K562 (cell line): Measurements from ENCODE around the gene MAP3K13. TPM values are rescaled to one million over a fixed set of nuclear protein-coding genes. Genes with fewer than 3 reads are reported as not detected.

Experiments used
- ATAC-seq: fragments of 200-7000 bp; cut with Tn5 transposase; 3 replicates; pipeline ENCODE4 v1.9.1; 2020; ENCODE audit warnings: moderate library complexity
- BruUV-seq: library from RNA; stranded (reverse); fragments of 400-500 nt; replicated peaks from 2 replicates; lab custom pipeline; 2021; lab: Mats Ljungman, UMichigan
- CTCF ChIA-PET: fragments of 300-600 bp; formaldehyde crosslinking; extraction: SDS; loops from one replicate; lab custom pipeline; 2021; ENCODE audit warnings: low intra/inter-chr PET ratio; lab: Yijun Ruan, JAX
- POLR2A ChIA-PET: fragments of 300-600, 350-650 bp; sonication (Branson Sonifier 250); formaldehyde crosslinking; extraction: SDS; loops from one replicate; lab custom pipeline; 2021; ENCODE audit warnings: antibody characterized with exemption, inconsistent platforms; lab: Yijun Ruan, JAX
- DNase-seq, 4 experiments: peaks; one replicate each; pipeline versions ENCODE4 v3.0.0 to v3.0.0-alpha.2; 2011 to 2018; ENCODE audit warnings: low spot score in 3 of 4, mixed read lengths in 3 of 4; ENCODE audit errors: extremely low read depth in 1 of 4
- FAIRE-seq: peaks from 2 replicates; lab custom pipeline; 2011; peaks lifted over from hg19 to GRCh38; lab: Jason Lieb, UNC
- H2AFZ ChIP-seq: 2 replicates; pipeline ENCODE4 v1.6.0; 2011; ENCODE audit warnings: low read depth, low read length, control low read depth, inconsistent platforms
- H3K27ac ChIP-seq: fragments of 200-600 bp; 3 replicates; pipeline ENCODE4 v1.8.0; 2011; ENCODE audit warnings: low read depth, mild to moderate bottlenecking, control low read depth, inconsistent platforms, low read length, moderate library complexity, mixed read lengths; ENCODE audit errors: extremely low read depth
- H3K27me3 ChIP-seq, 2 experiments: fragments of 300-600 bp in 1 of 2; 2 replicates in 1 of 2; 3 replicates in 1 of 2; pipeline versions ENCODE4 v1.6.0 to v1.8.0; 2011; ENCODE audit warnings: inconsistent platforms in 2 of 2, low read length in 2 of 2, mild to moderate bottlenecking in 1 of 2, mixed read lengths in 1 of 2, moderate library complexity in 1 of 2; ENCODE audit not compliant: control insufficient read depth in 2 of 2, insufficient read depth in 2 of 2
- H3K36me3 ChIP-seq: fragments of 300-600 bp; 3 replicates; pipeline ENCODE4 v1.8.0; 2011; ENCODE audit warnings: mild to moderate bottlenecking, low read length, inconsistent platforms; ENCODE audit not compliant: control insufficient read depth, insufficient read depth
- H3K4me1 ChIP-seq, 2 experiments: fragments of 200-600 bp in 1 of 2; replicated peaks in 1 of 2; 2 replicates in 1 of 2; 3 replicates in 1 of 2; pipeline versions ENCODE4 v1.5.1 to v1.8.0; 2011; ENCODE audit warnings: inconsistent platforms in 2 of 2, low read length in 2 of 2, mild to moderate bottlenecking in 1 of 2, mixed read lengths in 1 of 2, moderate library complexity in 1 of 2; ENCODE audit not compliant: control insufficient read depth in 2 of 2, insufficient read depth in 2 of 2
- H3K4me2 ChIP-seq: 2 replicates; pipeline ENCODE4 v1.6.1; 2011; ENCODE audit warnings: low read length, control low read depth, inconsistent platforms, mixed read lengths; ENCODE audit not compliant: insufficient read depth
- H3K4me3 ChIP-seq: fragments of 200-600 bp; sonication (generic), shearing (Covaris generic); 2 replicates; pipeline ENCODE4 v1.5.1; 2016; ENCODE audit warnings: control low read depth, inconsistent platforms
- H3K79me2 ChIP-seq: fragments of 200-600 bp; 3 replicates; pipeline ENCODE4 v1.8.0; 2011; ENCODE audit warnings: low read length, inconsistent platforms; ENCODE audit not compliant: control insufficient read depth, insufficient read depth
- H3K9ac ChIP-seq, 2 experiments: 2 replicates each; pipeline versions ENCODE4 v1.6.0 to v1.6.1; 2011; ENCODE audit warnings: low read depth in 2 of 2, low read length in 2 of 2, control low read depth in 1 of 2, inconsistent platforms in 1 of 2, mild to moderate bottlenecking in 1 of 2, mixed read lengths in 1 of 2; ENCODE audit not compliant: insufficient read depth in 1 of 2
- H3K9me1 ChIP-seq: one replicate; pipeline ENCODE4 v1.6.0; 2011; ENCODE audit warnings: inconsistent platforms, mild to moderate bottlenecking, low read length, moderate library complexity; ENCODE audit not compliant: control insufficient read depth, insufficient read depth
- H3K9me3 ChIP-seq: replicated peaks from 2 replicates; pipeline ENCODE4 v1.5.1; 2011; ENCODE audit warnings: low read depth, low read length, inconsistent platforms; ENCODE audit not compliant: control insufficient read depth, insufficient read depth
- H4K20me1 ChIP-seq: replicated peaks from 2 replicates; pipeline ENCODE4 v1.6.1; 2011; ENCODE audit warnings: low read length, inconsistent platforms, mixed read lengths; ENCODE audit not compliant: control insufficient read depth, insufficient read depth
- ARNT ChIP-seq, 2 experiments: fragments of 450-650 bp; IDR thresholded peaks; 2 replicates each; pipeline ENCODE4 v1.6.1; 2016; ENCODE audit warnings: mild to moderate bottlenecking in 1 of 2
- CXXC5 ChIP-seq: fragments of 250-450 bp; sonication (Bioruptor Pico); IDR thresholded peaks from 2 replicates; pipeline ENCODE4 v1.8.0; 2022; ENCODE audit warnings: inconsistent platforms, mild to moderate bottlenecking, moderate library complexity
- FOXK1 ChIP-seq: sonication (generic); formaldehyde crosslinking; IDR thresholded peaks from 2 replicates; pipeline ENCODE4 v1.8.0; 2022; ENCODE audit warnings: missing genetic modification reagents, mild to moderate bottlenecking, borderline replicate concordance
- KLF10 ChIP-seq: fragments of 250-450 bp; sonication (Bioruptor Pico); IDR thresholded peaks from 2 replicates; pipeline ENCODE4 v1.6.1; 2021; ENCODE audit warnings: matching md5 sums
- MAFG ChIP-seq: fragments of 450-650 bp; conservative IDR thresholded peaks from 2 replicates; pipeline ENCODE4 v1.6.1; 2016; ENCODE audit warnings: missing genetic modification characterization, missing compliant biosample characterization
- MBD2 ChIP-seq: sonication (generic); IDR thresholded peaks from 2 replicates; pipeline ENCODE4 v1.6.1; 2016; ENCODE audit warnings: low read depth, borderline replicate concordance
- MCM3 ChIP-seq: fragments of 450-650 bp; IDR thresholded peaks from 2 replicates; pipeline ENCODE4 v1.6.1; 2016
- NFATC3 ChIP-seq: fragments of 450-650 bp; IDR thresholded peaks from 2 replicates; pipeline ENCODE4 v1.6.1; 2017; ENCODE audit warnings: mild to moderate bottlenecking
- YBX1 ChIP-seq: fragments of 450-650 bp; IDR thresholded peaks from 2 replicates; pipeline ENCODE4 v1.7.1; 2016; ENCODE audit warnings: mild to moderate bottlenecking
- ZNF133 ChIP-seq: fragments of 250-450 bp; sonication (Bioruptor Pico); IDR thresholded peaks from 2 replicates; pipeline ENCODE4 v1.4.0; 2020; ENCODE audit warnings: mild to moderate bottlenecking
- WGBS: fragments of 100-300 bp; shearing (Covaris generic); methylation state at CpG from one replicate; pipeline ENCODE4 v1.1.6; 2016; ENCODE audit warnings: low coverage, mixed read lengths; ENCODE audit not compliant: insufficient coverage; ENCODE audit errors: missing lambda C conversion rate; 5-methylcytosine and 5-hydroxymethylcytosine counted together
- in situ Hi-C: fragments of 300-500 bp; cut with MboI; formaldehyde crosslinking; loops from 4 replicates; pipeline ENCODE4 v1.15.0; 2018; ENCODE audit warnings: inconsistent platforms, mixed read lengths
- intact Hi-C: fragments of 100-400 bp; cut with micrococcal nuclease; formaldehyde crosslinking; loops from 2 replicates; pipeline ENCODE4 v1.14.2; 2022
- polyA plus RNA-seq, 8 experiments: library from polyadenylated mRNA; depleted of rRNA in 4 of 8; stranded (reverse) in 5 of 8; unstranded in 3 of 8; fragments of >200 nt; fragmentation: Nextera tagmentation in 2 of 8; fragmentation: Illumina TruSeq in 1 of 8; extraction: Ambion mirVana in 2 of 8; extraction: Trizol in 1 of 8; gene quantifications; 2 replicates each; pipeline versions ENCODE4 v1.2.1 to v1.2.3, GENCODE V29; 2011 to 2014; ENCODE audit warnings: inconsistent platforms in 1 of 8, missing spikeins in 1 of 8
- total RNA-seq, 7 experiments: library from RNA; depleted of rRNA in 6 of 7; stranded (reverse); fragments of >200 nt in 6 of 7; fragmentation: Illumina TruSeq in 2 of 7; extraction: Trizol in 2 of 7; gene quantifications; 2 replicates each; pipeline versions ENCODE4 v1.2.1 to v1.2.3, GENCODE V29; 2011 to 2021; ENCODE audit warnings: low replicate concordance in 1 of 7
- TF ChIP-seq, protein P1 (sequence below): sonication (generic); formaldehyde crosslinking; IDR thresholded peaks from 2 replicates; pipeline ENCODE4 v1.8.1; 2023; ENCODE audit warnings: mild to moderate bottlenecking, missing genetic modification reagents, moderate library complexity
- TF ChIP-seq, protein P2 (sequence below): fragments of 250-450 bp; sonication (Bioruptor Pico); IDR thresholded peaks from 2 replicates; pipeline ENCODE4 v1.4.0; 2020
- TF ChIP-seq, protein P3 (sequence below): sonication (generic); formaldehyde crosslinking; IDR thresholded peaks from 2 replicates; pipeline ENCODE4 v1.8.0; 2022; ENCODE audit warnings: mild to moderate bottlenecking, missing genetic modification reagents

MAP3K13 gene
- total and polyA plus RNA-seq, 9 of the 15 experiments (the other 6 are each of a cell fraction or from before 2014, with no cell fraction given) = 0.04 to 0.32 (median 0.15) TPM; not detected in 2

DNA sequence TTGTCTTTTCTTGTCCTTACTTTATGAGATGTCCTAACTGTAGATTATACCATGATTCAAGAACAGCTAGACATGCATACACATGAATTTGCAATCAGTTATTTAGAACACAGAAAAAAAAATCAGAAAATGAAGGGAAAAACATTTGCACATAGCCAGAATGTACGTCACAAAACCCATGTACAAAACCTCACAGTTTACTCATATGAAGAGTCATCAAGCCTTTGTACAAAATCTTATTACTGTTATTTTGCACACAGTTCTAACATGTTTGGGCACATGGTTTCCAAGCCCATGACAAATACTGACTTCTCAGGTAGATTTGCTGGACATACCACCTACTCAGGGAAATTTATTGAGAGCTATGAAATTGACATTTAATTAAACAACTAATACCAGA, 48.2 kb downstream of the MAP3K13 start:
- Histone ChIP-seq H3K4me2 (no peak overlapping the region), H3K4me1 (no peaks in the 10 kb centered on the region), H3K36me3 (no peaks in the 10 kb centered on the region), H3K79me2 (no peaks in the 10 kb centered on the region), H3K27ac (no peak overlapping the region), H3K27me3 (peaks cover 3 to 8% of the 10 kb centered on the region in 2 experiments), H3K9ac (no peak overlapping the region), H4K20me1 (no peaks in the 10 kb centered on the region), H3K9me3 (no peaks in the 10 kb centered on the region), H2AFZ (no peak overlapping the region), H3K9me1 (no peaks in the 10 kb centered on the region), H3K4me3 (no peak overlapping the region)
- FAIRE-seq (no peak), DNase-seq (no peak), ATAC-seq (no peak)
- in situ Hi-C loops (no loop called here), intact Hi-C loops (no loop called here)
- ChIA-PET POLR2A (no interaction called here), CTCF (no interaction called here)
- no TSS peak for BruUV-seq
- 13% methylated on average over 1 of the region's 1 CpG for WGBS
- no peak for TF ChIP-seq CXXC5 (CRISPR knock-in tag)
- no peak for TF ChIP-seq MCM3
- TF ChIP-seq FOXK1 = no peak
- TF ChIP-seq, protein P1, sequence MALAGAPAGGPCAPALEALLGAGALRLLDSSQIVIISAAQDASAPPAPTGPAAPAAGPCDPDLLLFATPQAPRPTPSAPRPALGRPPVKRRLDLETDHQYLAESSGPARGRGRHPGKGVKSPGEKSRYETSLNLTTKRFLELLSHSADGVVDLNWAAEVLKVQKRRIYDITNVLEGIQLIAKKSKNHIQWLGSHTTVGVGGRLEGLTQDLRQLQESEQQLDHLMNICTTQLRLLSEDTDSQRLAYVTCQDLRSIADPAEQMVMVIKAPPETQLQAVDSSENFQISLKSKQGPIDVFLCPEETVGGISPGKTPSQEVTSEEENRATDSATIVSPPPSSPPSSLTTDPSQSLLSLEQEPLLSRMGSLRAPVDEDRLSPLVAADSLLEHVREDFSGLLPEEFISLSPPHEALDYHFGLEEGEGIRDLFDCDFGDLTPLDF (CRISPR knock-in tag) = no peak
- TF ChIP-seq YBX1 = no peak
- no peak for TF ChIP-seq ARNT (IDR thresholded peaks at IDR 0.05)
- no peak for TF ChIP-seq NFATC3
- TF ChIP-seq, protein P2, sequence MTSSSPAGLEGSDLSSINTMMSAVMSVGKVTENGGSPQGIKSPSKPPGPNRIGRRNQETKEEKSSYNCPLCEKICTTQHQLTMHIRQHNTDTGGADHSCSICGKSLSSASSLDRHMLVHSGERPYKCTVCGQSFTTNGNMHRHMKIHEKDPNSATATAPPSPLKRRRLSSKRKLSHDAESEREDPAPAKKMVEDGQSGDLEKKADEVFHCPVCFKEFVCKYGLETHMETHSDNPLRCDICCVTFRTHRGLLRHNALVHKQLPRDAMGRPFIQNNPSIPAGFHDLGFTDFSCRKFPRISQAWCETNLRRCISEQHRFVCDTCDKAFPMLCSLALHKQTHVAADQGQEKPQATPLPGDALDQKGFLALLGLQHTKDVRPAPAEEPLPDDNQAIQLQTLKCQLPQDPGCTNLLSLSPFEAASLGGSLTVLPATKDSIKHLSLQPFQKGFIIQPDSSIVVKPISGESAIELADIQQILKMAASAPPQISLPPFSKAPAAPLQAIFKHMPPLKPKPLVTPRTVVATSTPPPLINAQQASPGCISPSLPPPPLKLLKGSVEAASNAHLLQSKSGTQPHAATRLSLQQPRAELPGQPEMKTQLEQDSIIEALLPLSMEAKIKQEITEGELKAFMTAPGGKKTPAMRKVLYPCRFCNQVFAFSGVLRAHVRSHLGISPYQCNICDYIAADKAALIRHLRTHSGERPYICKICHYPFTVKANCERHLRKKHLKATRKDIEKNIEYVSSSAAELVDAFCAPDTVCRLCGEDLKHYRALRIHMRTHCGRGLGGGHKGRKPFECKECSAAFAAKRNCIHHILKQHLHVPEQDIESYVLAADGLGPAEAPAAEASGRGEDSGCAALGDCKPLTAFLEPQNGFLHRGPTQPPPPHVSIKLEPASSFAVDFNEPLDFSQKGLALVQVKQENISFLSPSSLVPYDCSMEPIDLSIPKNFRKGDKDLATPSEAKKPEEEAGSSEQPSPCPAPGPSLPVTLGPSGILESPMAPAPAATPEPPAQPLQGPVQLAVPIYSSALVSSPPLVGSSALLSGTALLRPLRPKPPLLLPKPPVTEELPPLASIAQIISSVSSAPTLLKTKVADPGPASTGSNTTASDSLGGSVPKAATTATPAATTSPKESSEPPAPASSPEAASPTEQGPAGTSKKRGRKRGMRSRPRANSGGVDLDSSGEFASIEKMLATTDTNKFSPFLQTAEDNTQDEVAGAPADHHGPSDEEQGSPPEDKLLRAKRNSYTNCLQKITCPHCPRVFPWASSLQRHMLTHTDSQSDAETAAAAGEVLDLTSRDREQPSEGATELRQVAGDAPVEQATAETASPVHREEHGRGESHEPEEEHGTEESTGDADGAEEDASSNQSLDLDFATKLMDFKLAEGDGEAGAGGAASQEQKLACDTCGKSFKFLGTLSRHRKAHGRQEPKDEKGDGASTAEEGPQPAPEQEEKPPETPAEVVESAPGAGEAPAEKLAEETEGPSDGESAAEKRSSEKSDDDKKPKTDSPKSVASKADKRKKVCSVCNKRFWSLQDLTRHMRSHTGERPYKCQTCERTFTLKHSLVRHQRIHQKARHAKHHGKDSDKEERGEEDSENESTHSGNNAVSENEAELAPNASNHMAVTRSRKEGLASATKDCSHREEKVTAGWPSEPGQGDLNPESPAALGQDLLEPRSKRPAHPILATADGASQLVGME (CRISPR knock-in tag) = no peak
- no peak for TF ChIP-seq MBD2
- no peak for TF ChIP-seq ZNF133 (CRISPR knock-in tag)
- TF ChIP-seq, protein P3, sequence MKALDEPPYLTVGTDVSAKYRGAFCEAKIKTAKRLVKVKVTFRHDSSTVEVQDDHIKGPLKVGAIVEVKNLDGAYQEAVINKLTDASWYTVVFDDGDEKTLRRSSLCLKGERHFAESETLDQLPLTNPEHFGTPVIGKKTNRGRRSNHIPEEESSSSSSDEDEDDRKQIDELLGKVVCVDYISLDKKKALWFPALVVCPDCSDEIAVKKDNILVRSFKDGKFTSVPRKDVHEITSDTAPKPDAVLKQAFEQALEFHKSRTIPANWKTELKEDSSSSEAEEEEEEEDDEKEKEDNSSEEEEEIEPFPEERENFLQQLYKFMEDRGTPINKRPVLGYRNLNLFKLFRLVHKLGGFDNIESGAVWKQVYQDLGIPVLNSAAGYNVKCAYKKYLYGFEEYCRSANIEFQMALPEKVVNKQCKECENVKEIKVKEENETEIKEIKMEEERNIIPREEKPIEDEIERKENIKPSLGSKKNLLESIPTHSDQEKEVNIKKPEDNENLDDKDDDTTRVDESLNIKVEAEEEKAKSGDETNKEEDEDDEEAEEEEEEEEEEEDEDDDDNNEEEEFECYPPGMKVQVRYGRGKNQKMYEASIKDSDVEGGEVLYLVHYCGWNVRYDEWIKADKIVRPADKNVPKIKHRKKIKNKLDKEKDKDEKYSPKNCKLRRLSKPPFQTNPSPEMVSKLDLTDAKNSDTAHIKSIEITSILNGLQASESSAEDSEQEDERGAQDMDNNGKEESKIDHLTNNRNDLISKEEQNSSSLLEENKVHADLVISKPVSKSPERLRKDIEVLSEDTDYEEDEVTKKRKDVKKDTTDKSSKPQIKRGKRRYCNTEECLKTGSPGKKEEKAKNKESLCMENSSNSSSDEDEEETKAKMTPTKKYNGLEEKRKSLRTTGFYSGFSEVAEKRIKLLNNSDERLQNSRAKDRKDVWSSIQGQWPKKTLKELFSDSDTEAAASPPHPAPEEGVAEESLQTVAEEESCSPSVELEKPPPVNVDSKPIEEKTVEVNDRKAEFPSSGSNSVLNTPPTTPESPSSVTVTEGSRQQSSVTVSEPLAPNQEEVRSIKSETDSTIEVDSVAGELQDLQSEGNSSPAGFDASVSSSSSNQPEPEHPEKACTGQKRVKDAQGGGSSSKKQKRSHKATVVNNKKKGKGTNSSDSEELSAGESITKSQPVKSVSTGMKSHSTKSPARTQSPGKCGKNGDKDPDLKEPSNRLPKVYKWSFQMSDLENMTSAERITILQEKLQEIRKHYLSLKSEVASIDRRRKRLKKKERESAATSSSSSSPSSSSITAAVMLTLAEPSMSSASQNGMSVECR (CRISPR knock-in tag) = no peak
- no peak for TF ChIP-seq KLF10 (CRISPR knock-in tag)
- TF ChIP-seq MAFG = no peak
